GM18951 (cell line): ENCODE results near the gene NRCAM.
"Not testable (repeated sequence)": the region's sequence is repeated elsewhere in the genome, so short reads cannot be mapped to it uniquely, and the experiment has no call there.

Experiments
- POLR2A ChIP-seq: IDR thresholded peaks from 4 replicates; pipeline ENCODE4 v1.6.1; 2011; ENCODE audit warnings: mild to moderate bottlenecking; ENCODE audit not compliant: insufficient read length, insufficient read depth; ENCODE audit errors: extremely low read depth
- in situ Hi-C: fragments of 300-500 bp; cut with MboI; formaldehyde crosslinking; loops from one replicate; pipeline ENCODE4 v1.12.0; 2022; ENCODE audit warnings: low sequenced_read_pairs, mixed read lengths, inconsistent platforms; ENCODE audit not compliant: unreplicated experiment

The NRCAM gene

GRCh38 chr7:108266491-108266890, 189.7 kb downstream of the NRCAM start:
- no peak for TF ChIP-seq POLR2A
- in situ Hi-C loops, result no loop called here

DNA sequence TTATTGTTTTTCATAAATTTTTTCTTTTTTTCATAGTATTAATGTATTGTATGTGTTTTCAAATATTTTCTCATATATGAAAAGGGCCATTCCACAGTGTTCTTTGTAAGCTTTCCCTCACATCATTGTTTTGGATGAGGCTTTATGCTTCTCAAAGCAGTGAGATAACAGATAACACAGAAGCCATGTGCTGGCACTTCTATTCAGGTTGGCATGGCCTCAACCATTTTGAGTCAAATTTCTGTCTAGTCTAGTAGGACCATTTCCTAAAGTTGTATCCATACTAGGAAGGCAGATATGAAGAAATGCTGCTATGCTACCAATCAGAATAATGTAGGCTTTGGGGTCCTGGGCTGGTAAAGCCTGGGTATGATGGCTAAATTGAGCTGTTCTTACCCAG, 190.2 kb downstream of the NRCAM start:
- no peak for TF ChIP-seq POLR2A
- in situ Hi-C loops, result no loop called here

DNA sequence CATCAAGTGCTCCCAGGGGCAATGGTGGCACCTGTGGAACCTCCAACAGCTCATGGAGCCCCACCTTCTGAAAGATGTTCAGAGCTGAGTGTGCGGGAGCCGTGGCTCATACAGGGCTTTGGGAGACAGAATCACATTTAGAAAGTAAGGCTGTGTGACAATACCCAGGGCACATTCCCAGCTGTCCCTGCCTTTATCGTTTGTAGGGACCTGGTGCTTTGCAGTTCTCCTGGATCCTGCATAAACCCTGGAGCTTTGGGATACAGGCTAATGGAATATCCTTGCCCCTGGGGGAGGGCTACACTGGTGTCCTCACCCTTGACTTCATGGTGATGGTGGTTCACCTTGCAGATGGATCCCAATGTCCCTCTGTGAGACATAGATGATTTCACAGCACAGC, 191.2 kb downstream of the NRCAM start:
- in situ Hi-C loops, result no loop called here
- no peak for TF ChIP-seq POLR2A

DNA sequence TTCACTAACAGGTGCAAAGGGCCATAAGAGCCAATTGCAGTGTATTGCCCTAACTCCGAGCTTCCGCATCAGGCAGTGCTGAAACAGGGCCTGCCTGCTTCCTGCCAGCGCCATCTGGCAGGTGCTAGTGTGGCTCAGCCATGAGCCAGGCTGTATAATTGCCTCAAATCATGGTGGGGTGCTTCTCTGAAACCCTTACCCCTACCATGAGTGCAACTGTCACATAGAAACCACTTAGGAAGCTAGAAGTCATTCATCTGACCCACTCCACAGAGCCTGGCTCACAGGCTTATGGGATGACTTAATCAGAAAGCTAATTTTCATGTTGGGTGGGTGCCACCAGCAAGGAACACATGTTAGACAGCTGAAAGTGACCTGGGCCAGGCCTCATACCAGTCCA, 192.8 kb downstream of the NRCAM start:
- in situ Hi-C loops, result no loop called here

DNA sequence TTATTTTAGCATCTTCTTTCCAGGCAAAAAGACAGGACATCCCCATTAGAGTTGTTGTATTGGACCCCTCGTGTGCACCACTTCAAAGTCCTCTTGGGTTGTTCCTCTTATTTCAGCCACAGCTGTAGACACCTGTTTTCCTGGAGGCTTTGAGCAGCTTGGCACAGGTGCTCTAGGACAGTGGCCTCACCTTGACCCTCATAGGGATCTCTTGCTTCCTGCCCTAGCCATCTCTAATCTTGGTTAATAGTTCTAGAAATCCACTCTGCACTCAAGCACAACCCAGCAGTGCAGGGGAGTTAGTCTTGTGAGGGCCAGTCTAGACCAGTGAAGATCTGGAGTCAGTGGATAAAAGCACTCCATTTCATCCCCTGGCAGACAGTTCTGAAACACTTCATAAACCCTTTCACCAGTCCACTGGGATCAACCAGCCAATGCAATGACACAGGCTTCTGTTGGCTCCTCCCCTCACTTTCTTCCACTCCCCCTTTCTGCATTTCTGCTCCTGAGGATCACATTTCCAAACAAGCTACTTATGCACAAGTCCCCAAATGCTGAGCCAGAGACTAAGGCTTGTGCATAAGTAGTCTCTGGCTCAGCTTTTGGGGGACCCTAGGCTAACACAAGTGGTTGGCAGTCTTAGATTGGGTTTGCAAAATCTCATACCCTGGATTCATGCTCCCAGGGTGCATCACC, 194.5 kb downstream of the NRCAM start:
- in situ Hi-C loops, result no loop called here
- no peak for TF ChIP-seq POLR2A

More for the DNA sequence above, 192.8 kb downstream of the NRCAM start:
- TF ChIP-seq POLR2A, result no peak

- in situ Hi-C loops, result not testable (repeated sequence)
Observed at GRCh38 chr7:108259447-108259846, 196.8 kb downstream of the NRCAM start.

- in situ Hi-C loops, result no loop called here
- no peak for TF ChIP-seq POLR2A
Observed at GRCh38 chr7:108257954-108258353, 198.3 kb downstream of the NRCAM start.

- TF ChIP-seq POLR2A, result no peak
- in situ Hi-C loops, result no loop called here
Observed at GRCh38 chr7:108254259-108254658, 202.0 kb downstream of the NRCAM start.

- in situ Hi-C loops, result no loop called here
- TF ChIP-seq POLR2A, result no peak
Observed at GRCh38 chr7:108253275-108254044, 202.8 kb downstream of the NRCAM start.

GRCh38 chr7:108252177-108252576, 204.1 kb downstream of the NRCAM start:
- TF ChIP-seq POLR2A, result no peak
- in situ Hi-C loops, result no loop called here

DNA sequence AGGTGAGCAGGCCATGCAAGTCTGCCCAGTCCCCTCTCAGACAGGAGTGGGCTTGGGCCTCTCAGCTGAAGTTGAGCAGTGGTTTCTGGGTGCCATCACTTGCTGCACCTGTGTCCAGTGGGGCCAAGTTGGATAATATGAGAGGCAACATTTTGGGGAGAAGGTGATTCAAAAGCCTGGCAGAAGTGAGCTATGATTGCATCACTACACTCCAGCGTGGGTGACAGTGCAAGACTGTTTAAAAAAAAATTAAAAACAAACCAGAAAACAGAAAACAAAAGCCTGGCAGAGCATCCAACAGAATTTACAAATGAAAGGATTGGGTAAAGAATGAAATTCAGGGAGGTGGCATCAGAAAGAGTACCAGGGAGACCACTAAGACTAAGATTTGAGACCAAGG, 204.5 kb downstream of the NRCAM start:
- in situ Hi-C loops, result no loop called here
- no peak for TF ChIP-seq POLR2A

DNA sequence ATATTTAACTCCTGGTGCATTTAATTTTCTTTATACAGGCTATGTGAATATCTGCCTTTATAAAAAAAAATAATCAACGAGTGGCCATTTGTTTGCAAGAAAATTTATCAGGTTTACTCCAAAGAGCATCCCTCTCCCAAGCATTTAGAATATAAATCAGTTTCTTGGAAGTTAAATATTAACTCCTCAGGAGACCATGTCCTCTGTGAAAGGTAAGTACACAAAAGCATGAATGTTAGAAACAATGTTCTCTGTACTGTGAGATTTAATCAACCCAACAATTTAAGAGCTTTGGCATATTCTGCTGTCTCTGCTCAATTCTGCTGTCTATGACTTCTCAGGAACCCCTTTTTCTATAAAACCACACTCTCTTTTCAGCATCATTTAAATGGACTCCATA, 206.8 kb downstream of the NRCAM start:
- in situ Hi-C loops, result no loop called here
- no peak for TF ChIP-seq POLR2A

- in situ Hi-C loops, result no loop called here
- no peak for TF ChIP-seq POLR2A
Observed at GRCh38 chr7:108248821-108249220, 207.4 kb downstream of the NRCAM start.

GRCh38 chr7:108248418-108248817, 207.8 kb downstream of the NRCAM start:
- in situ Hi-C loops, result no loop called here
- no peak for TF ChIP-seq POLR2A
